K562 (cell line): ENCODE results near the gene PMVK. TPM values are rescaled to one million over a fixed set of nuclear protein-coding genes. Genes with fewer than 3 reads are reported as not detected.
A peak's percentile ranks its signal among the peaks of the same experiment; 100 is the strongest.

Experiments used
- ATF1 ChIP-seq, 2 experiments: fragments of 450-650 bp in 1 of 2; IDR thresholded peaks; 2 replicates each; pipeline ENCODE4 v1.6.1; 2016; ENCODE audit warnings: missing compliant biosample characterization in 1 of 2, missing genetic modification characterization in 1 of 2
- CBX5 ChIP-seq: IDR thresholded peaks from 2 replicates; pipeline ENCODE4 v1.6.1; 2014; ENCODE audit warnings: low read depth, borderline replicate concordance
- EP300 ChIP-seq: IDR thresholded peaks from 2 replicates; pipeline ENCODE4 v1.6.1; 2012; ENCODE audit warnings: low read length, improper control_type of control experiment
- FUS ChIP-seq: fragments of 200-400 bp; formaldehyde crosslinking; optimal IDR thresholded peaks from 2 replicates; pipeline ENCODE3; 2017; ENCODE audit warnings: low read depth, low read length
- GABPA ChIP-seq: fragments of 200-800 bp; sonication (Bioruptor generic); conservative IDR thresholded peaks from 2 replicates; pipeline ENCODE4 v1.6.1; 2016; ENCODE audit warnings: low read depth, missing genetic modification characterization, missing compliant biosample characterization
- GMEB1 ChIP-seq: fragments of 250-450 bp; sonication (Bioruptor Pico); IDR thresholded peaks from 2 replicates; pipeline ENCODE4 v1.4.0; 2020; ENCODE audit warnings: mild to moderate bottlenecking
- GTF2A2 ChIP-seq: IDR thresholded peaks from 2 replicates; pipeline ENCODE4 v1.6.1; 2016; ENCODE audit warnings: mild to moderate bottlenecking, missing genetic modification characterization, missing compliant biosample characterization
- REST ChIP-seq, 2 experiments: fragments of 450-650 bp; formaldehyde crosslinking in 1 of 2; IDR thresholded peaks; 2 replicates each; pipeline versions ENCODE4 v1.4.0 to v1.6.1; 2014 to 2020; ENCODE audit warnings: mild to moderate bottlenecking in 2 of 2, borderline replicate concordance in 1 of 2, low read depth in 1 of 2
- SMARCA4 ChIP-seq: fragments of 450-650 bp; IDR thresholded peaks from 2 replicates; pipeline ENCODE4 v1.6.1; 2016
- SMC3 ChIP-seq: conservative IDR thresholded peaks from 2 replicates; pipeline ENCODE4 v1.6.1; 2011; ENCODE audit warnings: low read depth, low read length, improper control_type of control experiment; ENCODE audit not compliant: insufficient read depth
- TEAD2 ChIP-seq: fragments of 450-650 bp; IDR thresholded peaks from 2 replicates; pipeline ENCODE4 v1.6.1; 2016; ENCODE audit warnings: missing genetic modification characterization, control low read depth, missing compliant biosample characterization
- TSC22D4 ChIP-seq: fragments of 450-650 bp; IDR thresholded peaks from 2 replicates; pipeline ENCODE4 v1.6.1; 2016; ENCODE audit warnings: missing genetic modification characterization, missing biosample characterization, control low read depth
- ZC3H4 ChIP-seq: sonication (generic); formaldehyde crosslinking; IDR thresholded peaks from 2 replicates; pipeline ENCODE4 v1.9.0; 2021; ENCODE audit warnings: missing genetic modification reagents, borderline replicate concordance
- ZNF445 ChIP-seq: fragments of 250-450 bp; sonication (Bioruptor Pico); IDR thresholded peaks from 2 replicates; pipeline ENCODE4 v1.4.0; 2020; ENCODE audit warnings: low read depth, mild to moderate bottlenecking, moderate library complexity
- polyA plus RNA-seq, 8 experiments: library from polyadenylated mRNA; depleted of rRNA in 4 of 8; stranded (reverse) in 5 of 8; unstranded in 3 of 8; fragments of >200 nt; fragmentation: Nextera tagmentation in 2 of 8; fragmentation: Illumina TruSeq in 1 of 8; extraction: Ambion mirVana in 2 of 8; extraction: Trizol in 1 of 8; gene quantifications; 2 replicates each; pipeline versions ENCODE4 v1.2.1 to v1.2.3, GENCODE V29; 2011 to 2014; ENCODE audit warnings: inconsistent platforms in 1 of 8, missing spikeins in 1 of 8
- total RNA-seq, 7 experiments: library from RNA; depleted of rRNA in 6 of 7; stranded (reverse); fragments of >200 nt in 6 of 7; fragmentation: Illumina TruSeq in 2 of 7; extraction: Trizol in 2 of 7; gene quantifications; 2 replicates each; pipeline versions ENCODE4 v1.2.1 to v1.2.3, GENCODE V29; 2011 to 2021; ENCODE audit warnings: low replicate concordance in 1 of 7
- TF ChIP-seq, protein P1 (sequence below): fragments of 200-800 bp; sonication (Bioruptor generic); IDR thresholded peaks from 2 replicates; pipeline ENCODE4 v1.6.1; 2017; ENCODE audit warnings: missing genetic modification characterization, missing compliant biosample characterization

PMVK gene
- total and polyA plus RNA-seq, 9 of the 15 experiments (the other 6 are each of a cell fraction or from before 2014, with no cell fraction given) = 1.1 to 15.3 (median 6.3) TPM

- peak; percentile 56 for TF ChIP-seq REST (IDR thresholded peaks at IDR 0.05; ENCODE audit: borderline replicate concordance)
- no peak for TF ChIP-seq REST (CRISPR knock-in tag; IDR thresholded peaks at IDR 0.05; ENCODE audit: low read depth)
- peak; percentile 61 for TF ChIP-seq GABPA
- no peak for TF ChIP-seq TSC22D4 (tag)
- no peak for TF ChIP-seq GTF2A2
- TF ChIP-seq FUS = no peak
- TF ChIP-seq EP300 = peak; percentile 19; the same call in 1 of the 2 replicates
- TF ChIP-seq TEAD2 (tag) = no peak
- TF ChIP-seq SMARCA4 = peak; percentile 66; the same call in 1 of the 2 replicates
- TF ChIP-seq SMC3 = no peak
- TF ChIP-seq ZC3H4 (CRISPR knock-in tag) = no peak
- no peak for TF ChIP-seq ZNF445
- TF ChIP-seq, protein P1, sequence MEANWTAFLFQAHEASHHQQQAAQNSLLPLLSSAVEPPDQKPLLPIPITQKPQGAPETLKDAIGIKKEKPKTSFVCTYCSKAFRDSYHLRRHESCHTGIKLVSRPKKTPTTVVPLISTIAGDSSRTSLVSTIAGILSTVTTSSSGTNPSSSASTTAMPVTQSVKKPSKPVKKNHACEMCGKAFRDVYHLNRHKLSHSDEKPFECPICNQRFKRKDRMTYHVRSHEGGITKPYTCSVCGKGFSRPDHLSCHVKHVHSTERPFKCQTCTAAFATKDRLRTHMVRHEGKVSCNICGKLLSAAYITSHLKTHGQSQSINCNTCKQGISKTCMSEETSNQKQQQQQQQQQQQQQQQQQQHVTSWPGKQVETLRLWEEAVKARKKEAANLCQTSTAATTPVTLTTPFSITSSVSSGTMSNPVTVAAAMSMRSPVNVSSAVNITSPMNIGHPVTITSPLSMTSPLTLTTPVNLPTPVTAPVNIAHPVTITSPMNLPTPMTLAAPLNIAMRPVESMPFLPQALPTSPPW (CRISPR knock-in tag) = peak; percentile 87
- no peak for TF ChIP-seq GMEB1 (CRISPR knock-in tag)
- TF ChIP-seq ATF1 (CRISPR knock-in tag; IDR thresholded peaks at IDR 0.05) = no peak
- TF ChIP-seq ATF1 (tag; IDR thresholded peaks at IDR 0.05) = peak; percentile 31; the same call in 1 of the 2 replicates
- TF ChIP-seq CBX5 = no peak
These were observed 34.3 kb upstream of the PMVK start, which contains the start of gene SHC1 (continued) for GRCh38 chr1:154970631-154971340.
